GF-D8 (cell line): ENCODE results near the gene CACNA1E.

Source experiments
- DNase-seq: peaks from one replicate; lab custom pipeline; 2025; lab: John Stamatoyannopoulos, UW

Gene CACNA1E

GRCh38 chr1:181483285-181484195 lies at the start of gene CACNA1E:
Gene CACNA1E, plus strand, starts transcription at chr1:181483517. Its CDS starts 228 bp downstream, at chr1:181483745.
- DNase-seq: no peak

- no peak for DNase-seq
Observed at GRCh38 chr1:181433931-181434330, 49.4 kb upstream of the CACNA1E start.

GRCh38 chr1:181438013-181438412 lies 45.3 kb upstream of the CACNA1E start:
- no peak for DNase-seq

GRCh38 chr1:181440510-181440909 lies 42.8 kb upstream of the CACNA1E start:
- no peak for DNase-seq

- no peak for DNase-seq
Observed at GRCh38 chr1:181442181-181442525, 41.2 kb upstream of the CACNA1E start.

GRCh38 chr1:181443231-181443853 lies 40.0 kb upstream of the CACNA1E start:
- DNase-seq: no peak

GRCh38 chr1:181445436-181445835 lies 37.9 kb upstream of the CACNA1E start:
- no peak for DNase-seq

- no peak for DNase-seq
Observed at GRCh38 chr1:181448461-181448860, 34.9 kb upstream of the CACNA1E start.

GRCh38 chr1:181451661-181452230 lies 31.6 kb upstream of the CACNA1E start:
- no peak for DNase-seq

GRCh38 chr1:181452746-181453145 lies 30.6 kb upstream of the CACNA1E start:
- no peak for DNase-seq

GRCh38 chr1:181453541-181454201 lies 29.6 kb upstream of the CACNA1E start:
- DNase-seq: no peak

GRCh38 chr1:181456551-181456950 lies 26.8 kb upstream of the CACNA1E start:
- DNase-seq: no peak

GRCh38 chr1:181458419-181458818 lies 24.9 kb upstream of the CACNA1E start:
- no peak for DNase-seq

- DNase-seq: no peak
Observed at GRCh38 chr1:181459067-181459466, 24.2 kb upstream of the CACNA1E start.

GRCh38 chr1:181469829-181470228 lies 13.5 kb upstream of the CACNA1E start:
- DNase-seq: no peak

- no peak for DNase-seq
Observed at GRCh38 chr1:181475580-181475979, 7.7 kb upstream of the CACNA1E start.

- DNase-seq: no peak
Observed at GRCh38 chr1:181476581-181476980, 6.7 kb upstream of the CACNA1E start.

- no peak for DNase-seq
Observed at GRCh38 chr1:181478306-181478705, 5.0 kb upstream of the CACNA1E start.

- no peak for DNase-seq
Observed at GRCh38 chr1:181479137-181479745, 4.1 kb upstream of the CACNA1E start.

- no peak for DNase-seq
Observed at GRCh38 chr1:181482001-181482430, 1.3 kb upstream of the CACNA1E start.

- no peak for DNase-seq
Observed at GRCh38 chr1:181482521-181483284, 614 bp upstream of the CACNA1E start.
